Activated CD8-positive, alpha-beta memory T cell treated with anti-CD3 and anti-CD28 coated beads, Interleukin-2, amount 50 U/mL, for 1 hour (primary cell): ENCODE data around the gene BTBD9.
"Not testable (repeated sequence)": the region's sequence is repeated elsewhere in the genome, so short reads cannot be mapped to it uniquely, and the experiment has no call there.

Experiments
- DNase-seq: peaks from one replicate; pipeline ENCODE4 v3.0.0-alpha.2; 2020; ENCODE audit errors: extremely low read depth

Gene BTBD9

GRCh38 chr6:38389875-38390274 is 249.9 kb downstream of the BTBD9 start:
- DNase-seq: no peak

DNA sequence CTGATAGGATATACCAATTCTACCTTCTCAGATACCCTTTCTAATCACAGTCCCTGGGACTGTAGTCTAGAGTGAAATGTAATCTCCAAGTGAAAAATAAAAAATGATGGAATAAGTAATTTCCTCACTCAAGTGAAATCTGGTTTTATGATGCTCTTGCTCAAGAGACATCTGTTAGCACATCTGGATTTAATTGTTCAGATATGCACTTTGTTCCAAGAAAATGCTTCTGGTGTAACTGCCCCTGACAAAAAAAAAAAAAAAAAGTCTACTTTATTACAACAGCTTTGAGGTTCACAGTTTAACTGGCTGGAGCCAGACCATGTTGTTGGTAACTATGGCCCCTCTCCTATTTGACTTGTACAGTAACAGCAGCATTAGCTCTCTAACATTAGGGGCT is 251.8 kb downstream of the BTBD9 start:
- DNase-seq: no peak

DNA sequence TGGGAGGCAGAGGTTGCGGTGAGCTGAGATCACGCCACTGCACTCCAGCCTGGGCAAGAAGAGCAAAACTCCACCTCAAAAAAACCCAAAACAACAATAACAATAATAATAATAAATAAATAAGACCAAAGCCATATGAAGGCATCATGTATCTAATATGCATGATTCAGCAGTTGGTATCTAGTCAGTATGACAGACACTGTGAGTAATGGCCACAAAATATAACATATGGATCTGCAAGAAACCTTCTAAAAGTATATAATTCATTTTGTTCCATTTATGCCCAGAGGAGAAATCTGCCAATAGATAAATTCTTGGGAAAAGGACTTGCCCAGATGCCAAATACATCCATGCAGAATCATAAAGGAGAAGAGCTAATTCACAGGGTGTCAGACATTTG is 252.3 kb downstream of the BTBD9 start:
- no peak for DNase-seq

DNA sequence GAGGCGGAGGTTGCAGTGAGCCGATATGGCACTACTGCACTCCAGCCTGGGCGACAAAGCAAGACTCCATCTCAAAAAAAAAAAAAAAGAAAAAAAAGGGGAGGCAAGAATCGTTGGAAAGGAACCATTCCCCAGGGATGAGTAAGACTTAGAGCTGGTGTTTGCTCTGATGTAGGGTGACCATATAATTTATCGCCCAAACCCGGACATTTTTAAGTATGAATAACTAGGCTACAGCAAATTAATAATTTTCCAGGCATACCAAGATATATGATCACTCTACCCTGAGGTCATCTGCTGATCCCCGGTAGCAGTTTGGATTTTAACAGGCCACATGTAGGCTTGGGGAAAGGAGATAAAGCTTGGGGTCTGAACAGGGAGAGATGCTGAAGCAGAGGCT is 260.9 kb downstream of the BTBD9 start:
- DNase-seq: no peak

DNA sequence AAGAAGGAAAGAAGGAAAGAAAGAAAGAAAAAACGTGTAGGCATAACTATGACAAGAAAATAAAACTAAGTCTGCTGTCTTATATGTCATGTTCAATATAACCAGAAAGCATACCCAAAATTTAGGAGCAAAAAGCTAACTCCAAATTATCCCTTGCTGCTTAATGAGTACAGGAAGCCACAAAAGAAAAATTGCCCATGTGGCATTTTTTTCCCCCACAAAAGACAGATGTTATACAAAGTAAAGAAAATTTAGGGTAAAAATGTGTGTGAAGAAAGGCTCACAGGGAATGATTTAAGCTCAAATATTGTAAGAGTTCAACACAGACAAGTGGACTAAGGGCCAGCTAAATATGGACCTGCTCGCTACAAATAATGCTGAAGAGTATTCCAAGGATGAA is 263.8 kb downstream of the BTBD9 start:
- DNase-seq: no peak

- no peak for DNase-seq
Measured at GRCh38 chr6:38375341-38375740, 264.4 kb downstream of the BTBD9 start.

GRCh38 chr6:38371881-38372280 is 267.8 kb downstream of the BTBD9 start:
- DNase-seq: no peak

DNA sequence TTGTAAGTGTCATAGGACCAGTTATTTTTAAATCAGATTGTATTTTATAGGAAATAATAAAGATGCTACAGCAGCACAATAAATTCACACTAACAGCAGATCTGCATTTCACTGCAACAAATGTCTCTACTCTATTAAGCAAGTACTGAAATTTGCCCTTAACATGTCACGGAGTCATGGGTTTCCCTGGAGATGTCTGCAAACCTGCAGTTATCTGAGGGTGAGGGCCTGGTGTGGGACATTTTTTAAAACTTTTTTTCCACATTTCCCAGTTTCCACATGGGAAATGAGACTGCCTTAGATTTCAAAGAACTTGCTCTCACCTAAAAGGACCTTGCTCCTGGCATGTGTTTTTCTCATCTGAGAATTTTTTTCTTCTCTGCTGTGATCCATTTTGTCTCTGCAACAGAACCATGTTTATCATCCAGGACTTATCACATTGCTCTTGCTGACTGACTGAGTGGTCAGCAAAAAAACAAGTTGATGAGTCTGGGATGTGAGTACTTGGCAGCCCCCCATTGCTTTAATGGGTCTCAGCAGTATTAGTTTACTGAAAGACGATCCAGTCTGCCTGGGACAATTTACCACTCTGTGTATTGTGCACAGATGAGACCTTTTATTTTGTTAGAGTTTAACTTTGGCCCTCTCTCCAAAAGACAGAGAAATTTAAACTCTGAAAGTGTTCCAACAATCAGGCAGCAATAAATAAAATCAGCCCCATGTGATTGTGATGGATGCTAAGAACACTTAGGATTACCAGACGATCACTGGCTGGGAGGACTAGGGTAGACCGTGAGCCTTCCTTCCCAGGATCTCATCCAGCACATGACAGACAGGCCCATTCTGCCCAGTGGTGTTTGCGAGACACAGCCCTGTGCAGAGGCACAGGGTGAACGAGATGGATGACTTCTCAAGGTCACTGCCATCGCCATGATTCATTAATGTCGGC is 268.8 kb downstream of the BTBD9 start:
- DNase-seq: no peak

DNA sequence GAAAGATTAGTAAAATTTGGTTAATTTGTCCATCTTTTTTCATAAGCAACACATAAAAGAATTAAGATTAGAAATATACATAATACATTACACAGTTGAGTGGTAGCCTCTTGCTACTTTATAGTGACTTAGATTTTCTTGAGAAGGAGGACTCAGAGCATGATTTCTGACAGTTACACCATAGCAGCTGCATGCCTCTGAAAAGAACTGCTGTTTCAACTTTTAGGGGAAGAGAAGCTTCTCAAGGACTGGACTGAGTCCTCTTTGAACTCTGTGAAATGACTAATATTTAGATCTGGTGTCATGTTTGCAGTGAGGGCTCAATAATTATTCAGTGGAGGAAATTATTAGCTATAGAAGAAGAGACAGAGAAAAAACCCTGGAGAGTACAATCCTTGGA is 272.5 kb downstream of the BTBD9 start:
- DNase-seq: no peak

DNA sequence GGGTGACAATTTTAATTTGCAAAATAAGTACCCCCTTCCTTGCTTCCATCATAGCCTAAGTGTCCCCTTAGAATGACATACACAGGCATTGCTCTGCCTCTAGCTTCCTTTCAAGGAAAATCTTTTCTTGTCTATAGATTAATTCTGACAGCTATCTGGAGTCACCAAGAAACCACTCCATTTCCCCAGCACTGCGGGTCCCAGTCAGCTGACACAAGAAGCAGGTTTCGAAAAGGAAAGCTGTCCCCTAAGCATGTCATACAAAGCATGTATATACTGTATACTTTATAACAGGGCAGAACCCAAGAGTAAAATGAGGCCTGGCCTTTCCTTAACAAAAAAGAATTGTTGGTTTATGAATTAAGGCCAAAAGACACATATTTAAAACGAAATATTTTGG is 273.5 kb downstream of the BTBD9 start:
- DNase-seq: no peak

- DNase-seq: no peak
Measured at GRCh38 chr6:38364775-38365174, 275.0 kb downstream of the BTBD9 start.

- DNase-seq: no peak
Measured at GRCh38 chr6:38364127-38364526, 275.6 kb downstream of the BTBD9 start.

- DNase-seq: no peak
Measured at GRCh38 chr6:38355519-38355918, 284.2 kb downstream of the BTBD9 start.

GRCh38 chr6:38354905-38355304 is 284.8 kb downstream of the BTBD9 start:
- no peak for DNase-seq

GRCh38 chr6:38354037-38354381 is 285.7 kb downstream of the BTBD9 start:
- no peak for DNase-seq

DNA sequence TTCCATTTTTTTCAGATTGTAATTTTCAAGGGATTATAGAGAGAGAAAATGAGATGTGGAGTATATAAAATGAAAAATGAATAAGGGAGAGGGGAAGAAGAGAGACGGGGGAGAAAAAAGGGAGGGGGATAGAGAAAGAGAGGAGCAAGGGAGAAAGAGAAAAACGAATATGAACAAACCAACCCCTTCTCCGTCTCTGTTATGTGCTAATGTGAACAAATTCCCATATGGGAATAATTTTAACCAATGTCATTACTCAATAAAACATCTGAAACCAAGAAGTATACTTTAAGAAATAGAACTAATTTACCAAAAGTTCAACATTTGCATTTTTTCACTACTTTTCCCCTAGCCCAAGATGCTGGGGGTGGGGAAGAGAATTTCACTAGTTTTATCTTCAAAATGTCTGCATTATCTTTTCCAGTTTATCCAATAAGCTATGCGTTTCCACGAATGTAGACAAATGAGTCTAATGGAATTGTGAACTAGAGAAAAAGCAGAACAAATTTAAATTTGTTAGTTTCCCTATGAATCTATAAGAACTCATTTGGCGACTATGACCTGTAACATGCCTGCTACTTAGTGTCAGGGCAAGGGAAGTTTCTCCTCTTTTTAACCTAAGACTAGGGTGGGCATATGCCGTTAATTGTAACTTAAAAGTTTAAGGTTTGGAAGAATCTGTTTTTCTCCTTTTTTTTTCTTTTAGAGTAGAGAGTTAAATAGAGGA is 286.3 kb downstream of the BTBD9 start:
- no peak for DNase-seq

DNA sequence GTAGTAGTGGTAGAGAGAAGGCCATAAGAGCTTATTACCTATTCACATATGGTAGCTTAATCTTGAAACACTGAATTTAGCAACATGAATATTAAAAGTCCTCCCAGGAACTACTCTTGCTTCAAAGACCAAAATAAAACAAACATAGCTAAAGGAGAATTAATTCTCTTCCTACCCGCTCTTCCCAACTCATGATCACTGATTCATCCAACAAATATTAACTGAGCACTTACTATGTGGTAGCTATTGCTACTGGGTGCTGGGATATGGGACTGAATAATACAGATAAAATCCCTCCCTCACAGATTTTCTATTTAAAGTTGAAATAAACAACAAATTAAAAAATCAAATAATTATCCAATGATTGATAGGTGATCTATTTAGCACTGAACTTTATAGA is 287.1 kb downstream of the BTBD9 start:
- DNase-seq: no peak

- DNase-seq: no peak
Measured at GRCh38 chr6:38350942-38351341, 288.8 kb downstream of the BTBD9 start.

DNA sequence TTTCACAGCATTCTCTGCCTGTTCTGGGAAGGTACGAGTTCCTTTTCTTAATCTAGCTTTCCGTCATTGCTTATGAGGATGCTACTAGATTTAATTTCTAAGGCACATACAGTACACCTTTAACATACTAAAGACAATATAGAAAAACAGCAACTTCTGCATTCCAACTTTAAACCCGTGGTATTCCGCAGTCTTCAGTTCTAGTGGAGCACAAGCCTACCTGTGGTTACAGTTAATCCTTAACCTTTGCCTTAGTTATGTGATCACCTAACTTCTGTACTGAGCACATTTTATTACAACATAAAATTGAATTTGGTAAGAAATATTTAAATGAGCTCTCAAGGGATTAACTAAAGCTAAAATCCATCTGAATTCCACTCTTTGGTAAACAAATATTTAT is 289.5 kb downstream of the BTBD9 start:
- no peak for DNase-seq

DNA sequence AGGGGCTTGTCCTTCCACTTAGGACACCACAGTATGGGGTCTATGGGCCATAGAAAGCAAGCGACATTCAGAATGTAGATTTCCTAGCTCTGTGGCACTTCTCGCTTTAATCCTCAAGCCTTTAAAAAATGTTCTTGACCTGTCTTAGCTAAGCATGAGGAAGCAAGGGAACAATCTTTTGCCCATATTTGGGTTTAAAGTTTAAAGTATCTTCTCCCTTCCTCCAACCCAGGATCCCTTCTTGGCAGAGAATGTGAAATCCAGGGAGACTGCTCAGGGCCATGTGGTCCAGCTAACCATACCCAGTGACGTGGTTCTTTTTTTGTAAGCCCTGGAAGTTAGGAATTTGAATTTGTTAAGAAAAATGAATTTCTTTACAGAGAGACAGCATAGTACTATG is 289.9 kb downstream of the BTBD9 start:
- no peak for DNase-seq

DNA sequence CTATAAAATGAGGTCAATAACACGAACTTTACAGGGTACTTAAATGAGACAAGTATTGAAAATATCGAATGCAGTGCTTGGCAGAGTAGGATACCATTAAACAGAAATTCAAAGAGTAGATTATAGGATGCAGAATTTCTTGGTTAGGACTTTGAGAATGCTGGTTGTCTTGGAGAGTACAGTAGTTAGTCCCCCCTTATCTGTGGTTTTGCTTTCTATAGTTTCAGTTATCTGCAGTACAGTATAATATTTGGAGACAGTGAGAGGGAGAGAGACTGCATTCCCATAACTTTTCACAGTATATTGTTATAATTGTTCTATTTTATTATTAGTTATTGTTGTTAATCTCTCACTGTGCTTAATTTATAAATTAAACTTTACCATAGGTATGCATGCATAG is 290.5 kb downstream of the BTBD9 start:
- no peak for DNase-seq

GRCh38 chr6:38348371-38348770 is 291.4 kb downstream of the BTBD9 start:
- no peak for DNase-seq

DNA sequence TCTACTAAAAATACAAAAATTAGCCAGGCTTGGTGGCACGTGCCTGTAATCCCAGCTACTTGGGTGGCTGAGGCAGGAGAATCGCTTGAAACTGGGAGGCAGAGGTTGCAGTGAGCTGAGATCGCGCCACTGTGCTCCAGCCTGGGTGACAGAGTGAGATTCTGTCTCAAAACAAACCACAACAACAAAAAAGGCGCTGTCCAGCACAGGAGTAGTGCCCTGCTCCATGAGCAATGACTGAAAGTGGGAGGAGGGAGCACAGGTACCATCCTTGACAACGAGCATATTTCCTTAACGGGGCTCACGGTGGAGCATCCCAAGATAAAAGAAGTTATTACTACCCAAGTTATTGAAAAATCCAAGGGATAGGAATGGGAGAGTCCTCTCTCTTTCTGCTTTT is 291.9 kb downstream of the BTBD9 start:
- not testable (repeated sequence) for DNase-seq
